ENCODE results near the gene CCDC102B.
"Not testable (repeated sequence)": the region's sequence is repeated elsewhere in the genome, so short reads cannot be mapped to it uniquely, and the experiment has no call there.

The CCDC102B gene

GRCh38 chr18:68783506-68783905 lies 14.4 kb upstream of the CCDC102B start:
- Histone ChIP-seq H3K4me3 (replicated peaks; ENCODE audit: low read depth, low read length) (no peak overlapping the region), H3K36me3 (ENCODE audit: control insufficient read depth, insufficient read depth, low read length) (no peaks in the 10 kb centered on the region), H3K27me3 (replicated peaks; ENCODE audit: control insufficient read depth, insufficient read depth, low read length) (no peaks in the 10 kb centered on the region)
- no peak for TF ChIP-seq CTCF (IDR thresholded peaks at IDR 0.05; ENCODE audit: insufficient read depth, low read length, poor library complexity, severe bottlenecking)
- DNase-seq (ENCODE audit: extremely low read depth, insufficient read length): no peak

GRCh38 chr18:68784071-68784470 lies 13.8 kb upstream of the CCDC102B start:
- DNase-seq (ENCODE audit: extremely low read depth, insufficient read length): no peak
- TF ChIP-seq CTCF (IDR thresholded peaks at IDR 0.05; ENCODE audit: insufficient read depth, low read length, poor library complexity, severe bottlenecking): no peak
- Histone ChIP-seq H3K27me3 (replicated peaks; ENCODE audit: control insufficient read depth, insufficient read depth, low read length) (no peaks in the 10 kb centered on the region), H3K36me3 (ENCODE audit: control insufficient read depth, insufficient read depth, low read length) (no peaks in the 10 kb centered on the region), H3K4me3 (replicated peaks; ENCODE audit: low read depth, low read length) (no peak overlapping the region)

- not testable (repeated sequence) for H3K27me3 ChIP-seq (replicated peaks; ENCODE audit: control insufficient read depth, insufficient read depth, low read length); DNase-seq (ENCODE audit: extremely low read depth, insufficient read length); H3K4me3 ChIP-seq (replicated peaks; ENCODE audit: low read depth, low read length); H3K36me3 ChIP-seq (ENCODE audit: control insufficient read depth, insufficient read depth, low read length)
Measured at GRCh38 chr18:68790290-68790689, 7.6 kb upstream of the CCDC102B start.

- DNase-seq (ENCODE audit: extremely low read depth, insufficient read length): no peak
- Histone ChIP-seq H3K36me3 (ENCODE audit: control insufficient read depth, insufficient read depth, low read length) (no peaks in the 10 kb centered on the region), H3K27me3 (replicated peaks; ENCODE audit: control insufficient read depth, insufficient read depth, low read length) (no peaks in the 10 kb centered on the region), H3K4me3 (replicated peaks; ENCODE audit: low read depth, low read length) (no peak overlapping the region)
- TF ChIP-seq CTCF (IDR thresholded peaks at IDR 0.05; ENCODE audit: insufficient read depth, low read length, poor library complexity, severe bottlenecking): no peak
Measured at GRCh38 chr18:68791801-68792200, 6.1 kb upstream of the CCDC102B start.

GRCh38 chr18:68793951-68794350 lies 3.9 kb upstream of the CCDC102B start:
- no peak for DNase-seq (ENCODE audit: extremely low read depth, insufficient read length)
- Histone ChIP-seq H3K36me3 (ENCODE audit: control insufficient read depth, insufficient read depth, low read length) (no peaks in the 10 kb centered on the region), H3K4me3 (replicated peaks; ENCODE audit: low read depth, low read length) (no peak overlapping the region), H3K27me3 (replicated peaks; ENCODE audit: control insufficient read depth, insufficient read depth, low read length) (no peaks in the 10 kb centered on the region)
- no peak for TF ChIP-seq CTCF (IDR thresholded peaks at IDR 0.05; ENCODE audit: insufficient read depth, low read length, poor library complexity, severe bottlenecking)

- Histone ChIP-seq H3K27me3 (replicated peaks; ENCODE audit: control insufficient read depth, insufficient read depth, low read length) (no peaks in the 10 kb centered on the region), H3K36me3 (ENCODE audit: control insufficient read depth, insufficient read depth, low read length) (no peaks in the 10 kb centered on the region), H3K4me3 (replicated peaks; ENCODE audit: low read depth, low read length) (no peak overlapping the region)
- DNase-seq (ENCODE audit: extremely low read depth, insufficient read length): no peak
- no peak for TF ChIP-seq CTCF (IDR thresholded peaks at IDR 0.05; ENCODE audit: insufficient read depth, low read length, poor library complexity, severe bottlenecking)
Measured at GRCh38 chr18:68796936-68797690, 767 bp upstream of the CCDC102B start.
